NOMO-1 treated with dmso at 0.1 percent for 144 hours (cell line): ENCODE results near the gene LCN12.

Source experiments
- DNase-seq: peaks from one replicate; lab custom pipeline; 2025; ENCODE audit not compliant: unreplicated experiment; lab: John Stamatoyannopoulos, UW

LCN12 gene

GRCh38 chr9:136951541-136952320 lies at the start of gene LCN12:
TSS of gene LCN12 (plus strand) at chr9:136952273. CDS start at chr9:136952328, 55 bp downstream.
- no peak for DNase-seq

GRCh38 chr9:136903041-136903554 lies 49.0 kb upstream of the LCN12 start:
- DNase-seq, result no peak

GRCh38 chr9:136906266-136906665 lies 45.8 kb upstream of the LCN12 start:
- no peak for DNase-seq

GRCh38 chr9:136907011-136907914 lies 44.8 kb upstream of the LCN12 start:
- DNase-seq, result no peak

- DNase-seq, result no peak
These were observed 41.7 kb upstream of the LCN12 start for GRCh38 chr9:136910197-136910900.

GRCh38 chr9:136910901-136911245 lies 41.2 kb upstream of the LCN12 start:
- no peak for DNase-seq

- no peak for DNase-seq
These were observed 38.2 kb upstream of the LCN12 start for GRCh38 chr9:136913701-136914438.

GRCh38 chr9:136915632-136916329 lies 36.3 kb upstream of the LCN12 start:
- no peak for DNase-seq

- DNase-seq, result no peak
These were observed 35.5 kb upstream of the LCN12 start for GRCh38 chr9:136916330-136917184.

- DNase-seq, result no peak
These were observed 34.2 kb upstream of the LCN12 start for GRCh38 chr9:136917902-136918301.

GRCh38 chr9:136920069-136920468 lies 32.0 kb upstream of the LCN12 start:
- no peak for DNase-seq

- DNase-seq, result no peak
These were observed 31.3 kb upstream of the LCN12 start for GRCh38 chr9:136920734-136921231.

GRCh38 chr9:136921307-136921706 lies 30.8 kb upstream of the LCN12 start:
- no peak for DNase-seq

GRCh38 chr9:136921718-136922117 lies 30.4 kb upstream of the LCN12 start:
- DNase-seq, result no peak

- DNase-seq, result no peak
These were observed 29.5 kb upstream of the LCN12 start for GRCh38 chr9:136922540-136922939.

- DNase-seq, result no peak
These were observed 28.2 kb upstream of the LCN12 start for GRCh38 chr9:136923881-136924280.

GRCh38 chr9:136925414-136926153 lies 26.5 kb upstream of the LCN12 start:
- no peak for DNase-seq

- DNase-seq, result no peak
These were observed 25.8 kb upstream of the LCN12 start for GRCh38 chr9:136926154-136926704.
